Osteocyte (in vitro differentiated cells): ENCODE results near the gene CCDC89. TPM values are rescaled to one million over a fixed set of nuclear protein-coding genes. Genes with fewer than 3 reads are reported as not detected.
A peak's percentile ranks its signal among the peaks of the same experiment; 100 is the strongest.

Experiments used
- DNase-seq: peaks from one replicate; pipeline ENCODE4 v3.0.0; 2021; ENCODE audit warnings: mixed read lengths; ENCODE audit not compliant: unreplicated experiment; ENCODE audit errors: extremely low spot score
- H3K27ac Mint-ChIP-seq: one replicate; pipeline ENCODE4 v1.8.0; 2021; ENCODE audit warnings: mild to moderate bottlenecking, mixed read lengths; ENCODE audit not compliant: unreplicated experiment
- H3K27me3 Mint-ChIP-seq: one replicate; pipeline ENCODE4 v1.8.0; 2021; ENCODE audit warnings: mixed read lengths; ENCODE audit not compliant: unreplicated experiment
- H3K36me3 Mint-ChIP-seq: one replicate; pipeline ENCODE4 v1.8.0; 2021; ENCODE audit warnings: mixed read lengths; ENCODE audit not compliant: unreplicated experiment
- H3K4me1 Mint-ChIP-seq: one replicate; pipeline ENCODE4 v1.8.0; 2021; ENCODE audit warnings: mixed read lengths; ENCODE audit not compliant: unreplicated experiment
- H3K4me3 Mint-ChIP-seq: one replicate; pipeline ENCODE4 v1.8.0; 2021; ENCODE audit warnings: mild to moderate bottlenecking, moderate library complexity, mixed read lengths; ENCODE audit not compliant: unreplicated experiment
- H3K9me3 Mint-ChIP-seq: one replicate; pipeline ENCODE4 v1.8.0; 2021; ENCODE audit warnings: mixed read lengths; ENCODE audit not compliant: unreplicated experiment
- CTCF ChIP-seq: fragments of 200-600 bp; sonication (generic); IDR thresholded peaks from 2 replicates; pipeline ENCODE4 v1.5.0; 2021; ENCODE audit warnings: antibody characterized with exemption, mild to moderate bottlenecking, moderate library complexity
- total RNA-seq: library from RNA; stranded (reverse); gene quantifications from 2 replicates; pipeline ENCODE4 v1.2.1, GENCODE V29; 2021

Gene CCDC89
- total RNA-seq, 1 donor from 2014 or later: not detected

GRCh38 chr11:85699957-85700741 is 14.2 kb upstream of the CCDC89 start:
- no peak for TF ChIP-seq CTCF
- Mint-ChIP-seq H3K4me1 (no peaks in the 10 kb centered on the region), H3K4me3 (no peak overlapping the region), H3K36me3 (peaks cover 4% of the 10 kb centered on the region), H3K9me3 (peaks cover 5% of the 10 kb centered on the region), H3K27me3 (no peaks in the 10 kb centered on the region), H3K27ac (no peak overlapping the region)
- no peak for DNase-seq

DNA sequence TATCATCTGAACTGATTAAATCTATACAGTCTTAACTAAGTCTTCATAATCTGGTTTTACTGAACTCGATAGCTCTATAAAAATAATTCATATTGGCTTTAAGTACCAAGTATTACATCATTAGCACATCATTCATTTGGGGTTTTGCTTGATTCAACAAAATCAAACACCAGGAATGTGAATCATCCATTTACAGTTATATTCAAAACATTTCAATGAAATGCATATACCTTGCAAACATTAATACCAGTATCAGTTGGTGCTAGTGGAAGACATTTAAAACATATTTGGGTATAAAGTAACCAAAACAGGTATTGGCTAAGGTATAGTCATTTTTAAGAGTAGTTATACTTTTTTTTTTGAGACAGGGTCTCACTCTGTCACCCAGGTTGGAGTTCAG is 12.2 kb upstream of the CCDC89 start:
- H3K9me3 Mint-ChIP-seq: peaks cover 5% of the 10 kb centered on the region
- peaks cover 4% of the 10 kb centered on the region for H3K36me3 Mint-ChIP-seq
- no peak for DNase-seq
- H3K27me3 Mint-ChIP-seq: no peaks in the 10 kb centered on the region
- H3K4me1 Mint-ChIP-seq: no peaks in the 10 kb centered on the region
- H3K4me3 Mint-ChIP-seq: no peak overlapping the region
- H3K27ac Mint-ChIP-seq: no peak overlapping the region
- no peak for TF ChIP-seq CTCF

GRCh38 chr11:85697747-85698146 is 11.8 kb upstream of the CCDC89 start:
- Mint-ChIP-seq H3K9me3 (peaks cover 3% of the 10 kb centered on the region), H3K4me3 (no peak overlapping the region), H3K27me3 (no peaks in the 10 kb centered on the region)

GRCh38 chr11:85695546-85695945 is 9.6 kb upstream of the CCDC89 start:
- no peak for DNase-seq
- H3K27ac Mint-ChIP-seq: no peak overlapping the region
- no peak for TF ChIP-seq CTCF
- no peak overlapping the region for H3K4me3 Mint-ChIP-seq
- H3K9me3 Mint-ChIP-seq: no peaks in the 10 kb centered on the region
- no peaks in the 10 kb centered on the region for H3K27me3 Mint-ChIP-seq
- no peaks in the 10 kb centered on the region for H3K4me1 Mint-ChIP-seq
- no peaks in the 10 kb centered on the region for H3K36me3 Mint-ChIP-seq

More at GRCh38 chr11:85697747-85698146, 11.8 kb upstream of the CCDC89 start:
- no peak for DNase-seq
- TF ChIP-seq CTCF: no peak
- Mint-ChIP-seq H3K4me1 (no peaks in the 10 kb centered on the region), H3K27ac (no peak overlapping the region), H3K36me3 (peaks cover 2% of the 10 kb centered on the region)

DNA sequence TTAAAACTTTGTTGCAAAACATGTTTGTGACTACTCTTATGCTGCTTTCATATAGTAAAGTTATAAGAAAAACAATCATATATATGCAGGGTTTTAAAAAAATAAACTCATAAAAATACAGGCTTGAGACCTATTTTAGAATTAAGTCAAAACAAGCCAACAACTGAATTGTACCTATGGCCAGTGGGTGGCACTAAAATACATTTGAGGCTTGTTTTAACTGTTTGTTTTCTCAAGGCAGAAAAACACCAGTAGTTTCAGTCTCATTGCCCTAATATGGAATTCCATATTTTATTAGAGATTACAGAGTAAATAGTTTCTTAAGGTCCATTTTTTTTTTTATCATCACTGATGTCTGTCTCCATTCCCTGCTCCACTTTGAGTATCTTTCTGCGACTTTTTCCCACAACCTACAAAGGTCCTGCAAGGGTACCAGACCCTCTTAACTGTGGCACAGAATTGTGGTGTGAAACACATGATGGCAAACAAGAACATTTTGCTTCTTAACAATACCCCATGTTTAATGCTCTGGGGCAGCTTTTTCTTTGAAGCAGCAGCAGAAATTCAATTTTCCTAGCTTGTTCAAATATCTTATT is 8.5 kb upstream of the CCDC89 start:
- no peak for DNase-seq
- Mint-ChIP-seq H3K27ac (no peak overlapping the region), H3K27me3 (peaks cover 4% of the 10 kb centered on the region), H3K4me1 (no peaks in the 10 kb centered on the region), H3K36me3 (no peaks in the 10 kb centered on the region), H3K4me3 (no peak overlapping the region), H3K9me3 (no peaks in the 10 kb centered on the region)
- peak; percentile 74 for TF ChIP-seq CTCF
